GM12878 (cell line): Measurements from ENCODE around the gene CAPZB. TPM values are rescaled to one million over a fixed set of nuclear protein-coding genes. Genes with fewer than 3 reads are reported as not detected.

ENCODE experiments used
- ATAC-seq: fragments of 200-7000 bp; cut with Tn5 transposase; 3 replicates; pipeline ENCODE4 v1.9.1; 2020; ENCODE audit warnings: mild to moderate bottlenecking, moderate library complexity
- BruUV-seq: library from RNA; stranded (reverse); fragments of 400-500 nt; replicated peaks from 2 replicates; lab custom pipeline; 2021; lab: Mats Ljungman, UMichigan
- CTCF ChIA-PET: fragments of 300-600 bp; sonication (Branson Sonifier 250); formaldehyde crosslinking; extraction: SDS; loops from one replicate; lab custom pipeline; 2021; ENCODE audit warnings: inconsistent platforms; lab: Yijun Ruan, JAX
- POLR2A ChIA-PET: fragments of 350-600 bp; formaldehyde crosslinking; extraction: SDS; loops from one replicate; lab custom pipeline; 2021; ENCODE audit warnings: inconsistent platforms; lab: Charles Lee
- RAD21 ChIA-PET: fragments of 300-600 bp; sonication (Branson Sonifier 250); formaldehyde crosslinking; loops from one replicate; lab custom pipeline; 2023; ENCODE audit warnings: antibody characterized with exemption; ENCODE audit not compliant: unreplicated experiment; lab: Charles Lee
- SMC1A ChIA-PET: fragments of 300-600 bp; sonication (Branson Sonifier 250); formaldehyde crosslinking; loops from one replicate; lab custom pipeline; 2023; ENCODE audit not compliant: unreplicated experiment, uncharacterized antibody; lab: Charles Lee
- DNase-seq: peaks from one replicate; pipeline ENCODE4 v3.0.0-alpha.2; 2011; ENCODE audit warnings: low read depth, low spot score
- FAIRE-seq: peaks from 3 replicates; lab custom pipeline; 2011; peaks lifted over from hg19 to GRCh38; lab: Jason Lieb, UNC
- H2AFZ ChIP-seq: 2 replicates; pipeline ENCODE4 v1.6.0; 2011; ENCODE audit warnings: low read depth, low read length, control low read depth; ENCODE audit not compliant: control insufficient read depth
- H3K27ac ChIP-seq: 2 replicates; pipeline ENCODE4 v1.5.1; 2011; ENCODE audit warnings: control low read depth; ENCODE audit not compliant: control insufficient read depth, insufficient read depth
- H3K27me3 ChIP-seq, 2 experiments: replicated peaks in 1 of 2; 2 replicates each; pipeline versions ENCODE4 v1.6.0 to v1.6.1; 2011; ENCODE audit warnings: low read length in 1 of 2; ENCODE audit not compliant: control insufficient read depth in 2 of 2, insufficient read depth in 2 of 2
- H3K36me3 ChIP-seq, 2 experiments: 2 replicates each; pipeline ENCODE4 v1.5.1; 2011; ENCODE audit warnings: low read length in 1 of 2; ENCODE audit not compliant: control insufficient read depth in 2 of 2, insufficient read depth in 2 of 2
- H3K4me1 ChIP-seq: 2 replicates; pipeline ENCODE4 v1.6.1; 2011; ENCODE audit warnings: mild to moderate bottlenecking, low read length, moderate library complexity, mixed read lengths; ENCODE audit not compliant: control insufficient read depth, insufficient read depth
- H3K4me2 ChIP-seq: 2 replicates; pipeline ENCODE4 v1.6.0; 2011; ENCODE audit warnings: control low read depth; ENCODE audit not compliant: control insufficient read depth, insufficient read depth
- H3K4me3 ChIP-seq: fragments of 200-600 bp; sonication (generic); 2 replicates; pipeline ENCODE4 v1.5.1; 2016
- H3K79me2 ChIP-seq: 2 replicates; pipeline ENCODE4 v1.6.0; 2011; ENCODE audit warnings: low read length; ENCODE audit not compliant: control insufficient read depth, insufficient read depth
- H3K9ac ChIP-seq: 2 replicates; pipeline ENCODE4 v1.8.0; 2011; ENCODE audit warnings: low read length, control low read depth, mixed read lengths; ENCODE audit not compliant: control insufficient read depth, insufficient read depth
- H3K9me3 ChIP-seq: replicated peaks from 3 replicates; pipeline ENCODE4 v1.5.1; 2011; ENCODE audit warnings: mild to moderate bottlenecking, low read length; ENCODE audit not compliant: control insufficient read depth, insufficient read depth
- H4K20me1 ChIP-seq: 2 replicates; pipeline ENCODE4 v1.6.0; 2011; ENCODE audit not compliant: control insufficient read depth, insufficient read depth
- CHD4 ChIP-seq: fragments of 200-600 bp; sonication (generic); IDR thresholded peaks from 2 replicates; pipeline ENCODE4 v1.6.1; 2016; ENCODE audit warnings: mild to moderate bottlenecking
- FOS ChIP-seq: IDR thresholded peaks from 3 replicates; pipeline ENCODE4 v1.6.1; 2011; ENCODE audit warnings: borderline replicate concordance; ENCODE audit not compliant: insufficient read length; ENCODE audit errors: extremely low read depth
- FOXM1 ChIP-seq: IDR thresholded peaks from 2 replicates; pipeline ENCODE4 v1.6.1; 2012; ENCODE audit warnings: low read depth, mild to moderate bottlenecking, inconsistent platforms, low read length, moderate library complexity
- NFYB ChIP-seq: IDR thresholded peaks from 2 replicates; pipeline ENCODE4 v1.6.1; 2011; ENCODE audit warnings: low read depth, mild to moderate bottlenecking, low read length, improper control_type of control experiment, moderate library complexity; ENCODE audit not compliant: insufficient read depth
- PAX8 ChIP-seq: fragments of 450-650 bp; IDR thresholded peaks from 2 replicates; pipeline ENCODE4 v1.6.1; 2017; ENCODE audit warnings: mild to moderate bottlenecking, moderate library complexity
- ZBED1 ChIP-seq: IDR thresholded peaks from 2 replicates; pipeline ENCODE4 v1.6.1; 2016; ENCODE audit warnings: borderline replicate concordance
- ZNF384 ChIP-seq: IDR thresholded peaks from 2 replicates; pipeline ENCODE4 v1.6.1; 2012; ENCODE audit warnings: low read depth, mild to moderate bottlenecking, low read length, improper control_type of control experiment, borderline replicate concordance
- ZNF622 ChIP-seq: fragments of 450-650 bp; IDR thresholded peaks from 2 replicates; pipeline ENCODE4 v1.6.1; 2017; ENCODE audit warnings: mild to moderate bottlenecking, inconsistent platforms
- WGBS: methylation state at CpG from one replicate; pipeline ENCODE4 v1.1.6; 2016; ENCODE audit warnings: low lambda C conversion rate; ENCODE audit not compliant: insufficient replicate concordance, insufficient coverage; ENCODE audit errors: missing lambda C conversion rate; 5-methylcytosine and 5-hydroxymethylcytosine counted together
- in situ Hi-C: fragments of 300-500 bp; cut with MboI; formaldehyde crosslinking; loops from 9 replicates; pipeline ENCODE4 v1.14.3; 2018; ENCODE audit warnings: mixed read lengths
- intact Hi-C: fragments of 100-400 bp; cut with micrococcal nuclease; formaldehyde crosslinking; loops from one replicate; pipeline ENCODE4 v1.14.2; 2022; ENCODE audit not compliant: unreplicated experiment
- polyA plus RNA-seq, 11 experiments: library from polyadenylated mRNA; depleted of rRNA in 4 of 11; unstranded in 6 of 11; stranded (reverse) in 5 of 11; fragments of >200 nt; fragmentation: Nextera tagmentation in 4 of 11; fragmentation: Illumina TruSeq in 1 of 11; extraction: Ambion mirVana in 4 of 11; extraction: Trizol in 1 of 11; gene quantifications; 1 replicate in 1 of 11; 2 replicates in 10 of 11; pipeline versions ENCODE4 v1.2.1 to v1.2.3, GENCODE V29; 2011 to 2016; ENCODE audit warnings: inconsistent platforms in 2 of 11, missing spikeins in 2 of 11, low read depth in 1 of 11
- total RNA-seq, 4 experiments: library from RNA; depleted of rRNA in 3 of 4; stranded (reverse); fragments of >200 nt in 3 of 4; fragmentation: Illumina TruSeq in 1 of 4; extraction: Trizol in 1 of 4; gene quantifications; 2 replicates each; pipeline versions ENCODE4 v1.2.1 to v1.2.3, GENCODE V29; 2013 to 2021

CAPZB gene
- total and polyA plus RNA-seq, 10 of the 15 experiments (the other 5 are each of a cell fraction or from before 2014, with no cell fraction given), result 104 to 454 (median 213) TPM

DNA sequence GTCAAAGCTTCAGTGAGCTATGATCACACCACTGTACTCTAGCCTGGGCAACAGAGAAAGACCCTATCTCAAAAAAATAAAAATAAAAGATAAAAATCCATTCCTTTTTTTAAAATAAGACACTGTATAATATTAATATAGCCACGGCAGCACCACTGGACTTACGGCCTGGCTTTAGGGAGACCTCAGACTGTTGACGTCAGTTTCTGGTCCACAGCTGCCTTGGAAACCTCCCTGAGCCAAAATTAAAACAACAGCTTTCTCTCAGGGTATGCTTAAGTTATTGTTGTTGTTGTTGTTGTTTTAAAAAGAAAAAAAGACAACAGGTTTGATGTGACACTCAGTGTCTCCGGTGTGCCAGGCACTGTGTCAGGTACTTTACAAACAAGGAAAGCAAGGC lies 42.0 kb downstream of the CAPZB start:
- intact Hi-C loops (no loop called here), in situ Hi-C loops (no loop called here)
- H3K36me3 ChIP-seq, result peaks cover 10 to 15% of the 10 kb centered on the region in 2 experiments; a peak in 3 of 4 replicates
- H3K4me1 ChIP-seq, result peaks cover 23% of the 10 kb centered on the region
- H3K27me3 ChIP-seq, result no peaks in the 10 kb centered on the region
- peaks cover 83% of the 10 kb centered on the region for H3K79me2 ChIP-seq
- BruUV-seq, result no TSS peak
- TF ChIP-seq FOXM1, result no peak
- no peak for TF ChIP-seq FOS
- TF ChIP-seq PAX8, result no peak
- TF ChIP-seq NFYB, result no peak
- no peak for TF ChIP-seq ZNF622
- no peak for TF ChIP-seq ZNF384
- no peak for TF ChIP-seq ZBED1
- no peak for TF ChIP-seq CHD4
- TF ChIP-seq, all 136 proteins: peak for 0
- no peak overlapping the region for H3K9ac ChIP-seq
- no peaks in the 10 kb centered on the region for H3K9me3 ChIP-seq
- no peak for FAIRE-seq
- no peak for ATAC-seq
- no peak overlapping the region for H3K4me3 ChIP-seq
- no peaks in the 10 kb centered on the region; the same call in 1 of the 2 replicates for H4K20me1 ChIP-seq
- no peak overlapping the region for H2AFZ ChIP-seq
- 94% methylated on average over 4 of the region's 4 CpGs for WGBS
- SMC1A ChIA-PET, result interaction anchor here (1.3 kb wide), 1 partner anchor 43 kb away, joined by 4 read pairs; no protein-coding TSS in a partner anchor
- RAD21 ChIA-PET, result interaction anchor here (1.5 kb wide), 1 partner anchor 17 kb away, joined by 3 read pairs; no protein-coding TSS in a partner anchor
- DNase-seq, result no peak
- CTCF ChIA-PET, result interaction anchor here (1.0 kb wide), 1 partner anchor 42 kb away, joined by 3 read pairs; no protein-coding TSS in a partner anchor
- POLR2A ChIA-PET, result no interaction called here
- no peak overlapping the region for H3K27ac ChIP-seq
- H3K4me2 ChIP-seq, result no peak overlapping the region
